Measurements from ENCODE around the gene BCR.

DNA sequence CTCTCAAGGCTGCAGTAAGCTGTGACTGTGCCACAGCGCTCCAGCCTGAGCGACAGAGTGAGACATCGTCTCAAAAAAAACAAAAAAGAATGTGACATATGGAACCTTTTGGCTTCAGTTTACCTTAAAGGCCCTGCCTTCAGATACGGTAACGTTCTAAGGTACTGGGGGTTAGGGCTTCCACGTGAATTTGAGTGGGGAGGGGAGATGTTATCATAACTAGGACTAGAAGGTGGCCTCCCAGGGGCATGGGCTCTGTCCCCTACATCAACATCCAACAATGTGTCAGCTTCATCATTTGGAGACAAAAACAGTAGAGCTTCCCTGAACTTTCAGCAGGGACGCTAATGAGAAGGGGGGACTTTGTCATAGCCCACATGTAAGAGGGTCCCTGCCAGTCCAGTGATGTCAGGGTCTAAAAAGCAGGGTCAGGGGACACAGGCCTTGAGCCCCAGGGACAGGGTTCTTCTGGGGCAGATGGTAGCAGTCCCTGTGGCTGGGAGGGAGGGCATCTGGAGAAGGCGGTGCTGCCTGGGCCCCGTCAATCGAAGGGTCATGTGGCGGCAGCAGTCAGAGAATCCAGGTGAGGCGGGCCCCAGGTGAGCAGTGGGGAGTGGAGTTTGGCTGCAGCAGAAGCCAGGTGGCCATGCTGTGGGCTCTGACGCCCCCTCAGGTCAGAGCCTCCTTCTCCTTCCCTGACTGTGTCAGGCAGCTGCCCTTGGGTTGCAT is 79.8 kb downstream of the BCR start:
- TF ChIP-seq, protein P1, sequence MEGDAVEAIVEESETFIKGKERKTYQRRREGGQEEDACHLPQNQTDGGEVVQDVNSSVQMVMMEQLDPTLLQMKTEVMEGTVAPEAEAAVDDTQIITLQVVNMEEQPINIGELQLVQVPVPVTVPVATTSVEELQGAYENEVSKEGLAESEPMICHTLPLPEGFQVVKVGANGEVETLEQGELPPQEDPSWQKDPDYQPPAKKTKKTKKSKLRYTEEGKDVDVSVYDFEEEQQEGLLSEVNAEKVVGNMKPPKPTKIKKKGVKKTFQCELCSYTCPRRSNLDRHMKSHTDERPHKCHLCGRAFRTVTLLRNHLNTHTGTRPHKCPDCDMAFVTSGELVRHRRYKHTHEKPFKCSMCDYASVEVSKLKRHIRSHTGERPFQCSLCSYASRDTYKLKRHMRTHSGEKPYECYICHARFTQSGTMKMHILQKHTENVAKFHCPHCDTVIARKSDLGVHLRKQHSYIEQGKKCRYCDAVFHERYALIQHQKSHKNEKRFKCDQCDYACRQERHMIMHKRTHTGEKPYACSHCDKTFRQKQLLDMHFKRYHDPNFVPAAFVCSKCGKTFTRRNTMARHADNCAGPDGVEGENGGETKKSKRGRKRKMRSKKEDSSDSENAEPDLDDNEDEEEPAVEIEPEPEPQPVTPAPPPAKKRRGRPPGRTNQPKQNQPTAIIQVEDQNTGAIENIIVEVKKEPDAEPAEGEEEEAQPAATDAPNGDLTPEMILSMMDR (IDR thresholded peaks at IDR 0.05) = no peak
- TF ChIP-seq POLR2A (IDR thresholded peaks at IDR 0.05) = no peak
